HEK293T (cell line): ENCODE data around the gene CHRNA7.

ENCODE experiments used
- ARNT ChIP-seq: fragments of 450-650 bp; IDR thresholded peaks from 2 replicates; pipeline ENCODE4 v1.6.1; 2017; ENCODE audit warnings: mild to moderate bottlenecking
- BHLHE40 ChIP-seq: fragments of 450-650 bp; IDR thresholded peaks from 2 replicates; pipeline ENCODE4 v1.6.1; 2016; ENCODE audit warnings: mild to moderate bottlenecking, moderate library complexity, borderline replicate concordance
- ELF4 ChIP-seq: fragments of 450-650 bp; IDR thresholded peaks from 2 replicates; pipeline ENCODE4 v1.6.1; 2017; ENCODE audit warnings: antibody characterized with exemption
- FOXA1 ChIP-seq: fragments of 450-650 bp; IDR thresholded peaks from 2 replicates; pipeline ENCODE4 v1.6.1; 2016; ENCODE audit warnings: mild to moderate bottlenecking
- FOXM1 ChIP-seq: fragments of 450-650 bp; IDR thresholded peaks from 2 replicates; pipeline ENCODE4 v1.6.1; 2017; ENCODE audit warnings: mild to moderate bottlenecking, borderline replicate concordance
- HDGF ChIP-seq: fragments of 450-650 bp; IDR thresholded peaks from 2 replicates; pipeline ENCODE4 v1.6.1; 2017; ENCODE audit warnings: antibody characterized with exemption, borderline replicate concordance
- NFRKB ChIP-seq: fragments of 450-650 bp; IDR thresholded peaks from 2 replicates; pipeline ENCODE4 v1.6.1; 2016; ENCODE audit warnings: mild to moderate bottlenecking, moderate library complexity
- SP1 ChIP-seq: fragments of 450-650 bp; IDR thresholded peaks from 2 replicates; pipeline ENCODE4 v1.6.1; 2017
- SUZ12 ChIP-seq: fragments of 450-650 bp; IDR thresholded peaks from 2 replicates; pipeline ENCODE4 v1.6.1; 2016; ENCODE audit warnings: mild to moderate bottlenecking
- TARDBP ChIP-seq: fragments of 450-650 bp; IDR thresholded peaks from 2 replicates; pipeline ENCODE4 v1.6.1; 2016
- ZNF384 ChIP-seq: fragments of 450-650 bp; IDR thresholded peaks from 2 replicates; pipeline ENCODE4 v1.6.1; 2016

DNA sequence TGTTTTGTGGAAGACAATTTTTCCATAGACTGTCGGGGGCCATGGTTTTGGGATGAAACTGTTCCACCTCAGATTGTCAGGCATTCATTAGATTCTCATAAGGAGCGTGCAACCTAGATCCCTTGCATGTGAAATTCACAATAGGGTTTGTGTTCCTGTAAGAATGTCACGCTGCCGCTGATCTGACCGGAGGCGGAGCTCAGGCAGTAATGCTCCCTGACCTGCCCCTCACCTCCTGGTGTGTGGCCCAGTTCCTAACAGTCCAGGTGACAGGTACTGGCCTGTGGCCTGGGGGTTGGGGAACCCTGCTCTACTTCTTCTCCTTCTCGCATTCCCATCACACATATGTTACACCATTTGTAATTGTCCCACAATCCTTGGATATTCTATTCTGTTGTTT is 11.0 kb downstream of the CHRNA7 start:
- TF ChIP-seq BHLHE40 (no peak), FOXM1 (no peak), SUZ12 (no peak), NFRKB (no peak), SP1 (no peak), HDGF (no peak), FOXA1 (no peak), TARDBP (no peak), ELF4 (no peak), ARNT (no peak), ZNF384 (no peak)
